HL-60/S4 treated with retinoic acid at 250 ng/mL for 4 days and 3 days (cell line): Measurements from ENCODE around the gene BCL11B.
"Not testable (repeated sequence)": the region's sequence is repeated elsewhere in the genome, so short reads cannot be mapped to it uniquely, and the experiment has no call there.

ENCODE experiments used
- in situ Hi-C: fragments of 300-500 bp; cut with MboI; formaldehyde crosslinking; loops from 2 replicates; pipeline ENCODE4 v1.7.0; 2022; ENCODE audit warnings: low sequenced_read_pairs

BCL11B gene

DNA sequence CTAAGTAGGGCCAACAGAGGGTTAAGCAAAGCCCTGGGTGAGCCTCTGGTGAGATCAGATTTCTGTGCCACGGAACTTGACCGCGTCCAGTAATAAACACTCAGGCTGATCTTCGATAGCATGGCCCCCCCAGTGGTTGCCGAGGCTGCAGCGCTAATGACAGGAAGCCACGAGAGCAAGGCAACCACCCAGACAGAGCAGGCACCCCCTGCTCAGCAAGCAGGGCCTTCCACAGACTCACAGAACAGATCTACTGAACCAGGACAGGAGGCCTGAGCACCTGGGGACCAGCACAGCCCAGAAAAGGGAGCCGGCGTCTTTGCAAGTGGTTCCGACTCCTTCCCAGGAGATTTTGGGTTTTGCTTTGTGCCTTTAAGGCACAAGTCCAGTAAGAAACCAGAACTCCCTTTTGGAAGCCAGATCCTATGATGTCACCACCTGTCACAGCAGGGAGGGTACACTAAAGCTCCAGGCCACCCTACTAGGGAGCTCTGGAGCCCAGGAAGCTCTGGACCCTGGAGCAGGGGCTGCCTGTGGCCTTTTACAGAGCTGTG, 42.3 kb downstream of the BCL11B start:
- in situ Hi-C loops: no loop called here

DNA sequence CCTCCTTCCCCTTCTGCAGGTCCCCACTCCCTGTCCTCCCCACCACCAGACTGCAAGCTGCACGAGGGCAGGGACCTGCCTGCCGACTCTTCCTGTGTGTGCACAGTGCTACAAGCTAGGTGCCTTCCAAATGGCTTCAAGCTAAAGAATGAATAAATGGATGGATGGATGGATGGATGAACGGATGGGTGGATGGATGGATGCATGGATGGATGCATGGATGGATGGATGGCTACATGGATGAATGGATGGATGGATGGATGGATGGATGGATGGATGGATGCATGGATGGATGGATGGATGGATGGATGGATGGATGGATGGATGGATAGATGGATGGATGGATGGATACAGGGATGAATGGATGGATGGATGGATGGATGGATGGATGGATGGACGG, 43.2 kb downstream of the BCL11B start:
- in situ Hi-C loops: not testable (repeated sequence)

DNA sequence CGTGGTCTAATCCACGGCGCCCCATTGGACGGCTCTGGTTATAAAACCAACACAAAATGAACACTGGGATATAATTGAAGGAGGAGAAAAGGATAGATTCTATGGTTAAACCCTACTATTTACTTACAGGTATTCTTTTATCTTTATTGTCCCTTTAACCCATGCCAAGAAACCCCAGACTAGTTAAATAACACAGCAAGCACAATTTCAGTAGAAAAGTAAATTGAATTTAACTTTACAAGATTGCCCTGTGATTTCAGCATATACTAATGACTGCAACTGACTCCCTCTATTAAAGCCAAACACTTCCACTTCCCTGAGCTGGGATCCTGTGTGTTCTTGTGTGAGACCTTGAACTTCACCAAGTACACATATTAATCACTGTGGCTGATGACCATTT, 45.3 kb downstream of the BCL11B start:
- in situ Hi-C loops: no loop called here

DNA sequence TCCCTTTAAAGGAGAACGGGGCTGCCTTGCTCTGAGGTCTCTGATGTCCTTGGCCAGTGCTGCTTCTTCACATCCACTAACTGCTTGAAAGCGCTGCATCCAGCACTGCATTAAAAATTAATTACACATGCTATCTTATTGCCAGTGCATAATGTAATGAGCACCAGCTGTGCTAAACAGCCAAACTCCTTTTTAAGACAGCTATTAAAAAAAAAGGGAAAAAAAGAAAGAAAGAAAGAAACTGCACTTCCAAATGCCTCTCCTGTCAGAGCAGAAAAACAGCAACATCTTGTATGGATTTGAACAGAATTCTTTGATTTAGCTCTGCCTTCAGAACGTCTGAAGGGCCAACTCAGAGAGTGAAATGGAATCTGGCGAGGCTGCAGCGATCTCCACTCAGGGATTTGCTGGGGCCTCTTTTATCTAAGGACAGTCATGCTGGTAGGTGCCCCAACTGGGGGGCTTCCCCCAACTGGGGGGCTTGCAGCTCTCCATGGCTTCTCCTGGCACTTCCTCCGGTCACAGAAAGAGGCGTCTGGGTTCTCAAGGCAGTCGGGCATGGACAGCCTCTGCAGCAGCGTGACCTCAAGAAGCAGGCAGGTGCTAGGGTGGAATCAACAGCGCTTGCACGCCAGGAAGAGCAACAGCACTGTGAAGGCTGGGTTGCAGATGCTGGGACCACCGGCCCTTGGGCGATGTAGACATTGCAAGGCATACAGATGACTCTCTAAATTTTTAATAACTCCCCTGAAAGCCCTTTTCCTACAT, 46.4 kb downstream of the BCL11B start:
- in situ Hi-C loops: no loop called here

DNA sequence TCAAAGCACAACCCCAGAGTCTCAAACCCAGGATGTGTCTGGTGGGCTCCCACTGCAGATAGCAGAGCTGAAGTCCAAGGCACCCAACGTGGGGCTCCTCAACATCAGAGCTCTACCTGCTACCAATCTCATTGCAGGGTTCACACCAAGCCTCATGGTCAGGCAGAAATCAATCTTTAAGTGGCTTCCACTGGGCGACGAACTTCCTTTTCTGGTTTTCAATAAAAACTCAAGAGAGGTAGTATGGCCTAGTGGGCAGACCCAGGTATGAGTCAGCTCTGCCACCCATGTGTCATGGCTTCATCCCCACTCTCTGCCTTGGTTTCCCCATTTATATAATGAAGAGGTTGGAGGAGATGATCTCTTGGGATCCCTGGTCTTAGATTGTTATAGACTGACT, 47.0 kb downstream of the BCL11B start:
- in situ Hi-C loops: no loop called here

DNA sequence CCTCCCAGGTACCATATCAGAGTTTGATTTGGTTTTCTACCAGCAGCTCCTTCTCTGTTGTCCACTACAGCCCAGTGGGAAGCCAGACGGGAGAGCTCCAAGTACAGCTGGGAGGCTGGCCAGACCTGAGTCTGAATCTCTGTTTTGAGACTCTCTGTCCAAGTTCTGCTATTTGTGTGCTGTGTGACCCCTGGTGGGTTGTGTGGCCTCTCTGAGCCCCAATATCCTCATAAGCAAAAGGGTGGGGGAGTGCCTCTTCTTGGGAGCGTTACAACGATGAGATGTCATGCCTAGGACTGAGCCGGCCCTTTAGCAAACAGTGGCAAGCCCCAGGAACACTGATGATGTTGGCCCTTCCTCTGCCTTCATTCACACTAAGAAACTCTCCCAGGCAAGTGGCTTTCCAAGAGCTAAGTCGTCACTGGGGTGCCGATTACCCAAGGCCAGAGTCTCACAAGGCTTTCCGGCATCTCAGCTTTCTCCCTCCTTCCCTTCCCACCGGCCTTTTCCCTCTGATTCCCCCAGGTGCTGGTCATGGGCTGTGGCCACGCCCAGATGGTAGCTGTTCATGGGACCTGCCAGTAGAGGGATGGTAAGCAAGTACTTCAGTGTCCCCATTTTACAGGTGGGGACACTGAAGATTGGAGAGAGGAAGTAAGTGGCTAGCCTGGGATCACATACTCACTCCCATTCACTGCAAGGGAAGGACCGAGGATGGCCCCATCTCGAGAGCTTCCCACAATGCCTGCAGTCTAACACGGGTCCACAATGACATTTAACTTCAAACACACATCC, 47.7 kb downstream of the BCL11B start:
- in situ Hi-C loops: no loop called here

DNA sequence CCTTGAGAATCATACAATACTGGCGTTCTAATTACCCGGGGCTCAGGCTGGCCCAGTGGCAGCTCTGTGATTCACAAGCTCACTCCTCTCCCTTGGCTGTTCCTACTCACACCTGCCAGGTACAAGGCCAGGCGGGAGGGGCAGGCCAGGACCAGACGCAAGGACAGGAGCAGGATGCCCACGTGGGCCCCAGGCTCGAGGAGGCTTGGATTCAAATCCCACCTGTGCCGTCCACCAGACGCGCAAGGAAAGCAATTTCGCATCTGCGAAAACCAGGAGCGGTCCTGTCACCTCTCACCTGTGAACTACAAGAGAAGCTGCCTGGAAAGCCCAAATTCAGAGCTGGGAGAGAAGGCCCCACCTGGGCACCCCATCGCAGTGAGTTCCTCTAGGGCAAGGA, 50.6 kb downstream of the BCL11B start:
- in situ Hi-C loops: no loop called here

DNA sequence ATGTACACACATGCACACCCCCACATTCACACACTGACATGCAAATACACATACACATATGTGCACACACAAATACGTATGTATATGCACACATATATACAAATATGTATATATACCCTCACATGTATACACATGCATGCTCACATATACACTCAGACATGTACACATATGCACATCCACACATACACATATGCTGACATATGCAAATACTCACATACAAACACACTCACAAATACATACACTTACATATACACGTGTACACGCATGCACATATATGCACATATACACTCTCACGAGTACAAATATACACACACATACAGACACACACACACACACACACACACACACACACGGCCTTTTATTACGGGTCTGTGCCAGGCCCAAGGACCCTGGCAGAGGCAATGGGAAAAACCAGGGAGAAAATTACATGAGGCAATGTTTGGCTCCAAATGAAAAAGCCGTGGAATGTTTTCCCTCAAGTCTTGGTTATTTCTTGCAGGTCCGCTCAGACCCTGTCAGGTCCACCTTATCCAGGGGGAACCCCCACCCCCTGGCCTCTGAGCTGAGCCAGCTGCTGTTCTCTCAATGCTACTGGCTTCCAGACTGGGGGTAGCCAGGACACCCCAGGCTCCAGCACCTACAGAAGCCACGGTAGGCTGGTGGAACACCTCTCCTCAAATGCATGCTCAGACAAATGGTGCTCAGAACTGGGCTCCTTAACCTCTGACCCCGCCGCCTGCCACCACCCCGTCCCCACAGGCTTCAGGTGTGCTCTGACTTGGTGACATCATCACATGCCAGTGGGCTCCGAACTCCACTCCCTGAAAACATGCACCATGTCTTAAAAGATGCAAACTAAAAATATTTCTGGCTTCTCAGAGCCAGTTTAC, 54.7 kb downstream of the BCL11B start:
- in situ Hi-C loops: no loop called here

DNA sequence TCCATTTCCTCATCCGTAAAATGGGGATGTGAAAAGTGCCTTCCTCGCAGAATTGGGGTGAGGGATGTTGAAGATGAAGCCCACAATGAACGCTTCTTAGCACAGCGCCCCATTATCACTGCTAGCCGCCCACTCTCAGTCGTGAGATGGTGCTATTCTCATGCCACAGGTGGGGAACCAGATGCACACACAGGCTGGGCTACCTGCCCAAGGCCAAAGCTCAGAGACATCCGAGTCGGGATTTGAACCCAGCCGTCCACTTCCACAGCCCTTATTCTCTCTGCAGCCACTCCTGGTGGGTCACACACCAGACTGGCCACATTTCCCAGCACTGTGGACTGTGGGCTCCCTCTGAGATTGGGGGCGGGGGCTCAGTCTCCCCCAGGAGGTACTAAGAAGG, 55.8 kb downstream of the BCL11B start:
- in situ Hi-C loops: no loop called here

DNA sequence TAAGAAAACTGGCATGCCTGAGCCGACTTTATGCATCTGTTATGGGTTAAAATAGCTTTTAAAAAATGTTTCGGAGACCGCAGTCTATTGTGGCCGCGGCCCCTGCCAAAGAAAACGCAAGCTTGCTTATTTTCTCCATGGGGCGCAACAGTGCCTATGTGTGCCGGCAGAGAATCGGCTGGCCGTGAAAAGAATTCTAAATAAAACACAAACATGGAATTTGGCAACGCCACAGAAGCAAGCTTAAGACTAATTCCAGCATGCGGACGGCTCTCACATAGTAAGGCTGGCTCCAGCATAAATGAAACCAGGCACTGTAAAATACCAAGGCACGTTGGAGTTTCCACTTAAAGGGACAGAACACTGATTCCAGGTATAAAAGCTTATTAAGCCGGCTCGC, 56.7 kb downstream of the BCL11B start:
- in situ Hi-C loops: no loop called here

DNA sequence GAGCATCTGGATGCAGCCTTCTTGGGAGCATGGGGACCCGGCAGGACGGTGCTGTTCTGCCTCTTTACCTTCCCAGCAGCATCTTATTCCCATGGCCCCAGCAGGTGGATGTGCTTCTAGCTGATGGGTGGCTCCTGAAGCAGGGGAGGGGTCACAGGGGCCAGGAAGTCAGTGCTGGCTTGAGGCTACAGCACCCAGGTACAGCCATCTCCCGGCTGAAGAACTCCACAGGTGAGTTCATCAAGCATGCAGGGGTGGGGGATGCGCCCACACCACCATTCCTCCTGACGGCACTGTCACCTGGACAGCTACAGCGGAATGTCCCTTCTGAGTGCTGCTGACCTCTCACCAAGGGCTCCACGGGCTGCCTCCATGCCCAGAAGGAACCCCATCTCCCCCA, 57.3 kb downstream of the BCL11B start:
- in situ Hi-C loops: no loop called here

DNA sequence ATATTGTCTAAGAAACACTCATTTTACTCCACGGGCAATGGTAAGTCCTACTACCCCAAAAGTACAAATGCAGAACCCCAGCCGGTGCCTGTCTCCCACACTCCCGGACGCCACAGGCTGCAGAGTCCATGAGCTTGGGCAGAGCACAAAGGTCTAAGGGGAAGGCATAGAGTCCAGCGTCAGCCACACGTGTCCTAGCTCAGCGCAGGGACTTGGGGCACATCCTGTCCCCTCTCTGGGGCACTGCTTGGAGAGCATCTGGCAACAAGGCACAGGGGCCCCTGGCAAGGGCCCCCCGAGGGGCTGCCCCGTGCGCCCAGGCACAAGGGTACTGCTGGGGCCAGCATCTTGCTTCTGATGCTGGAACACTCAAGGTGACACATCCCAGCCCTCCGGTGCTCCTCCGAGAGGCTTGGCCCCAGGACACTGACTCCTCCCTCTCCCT, 58.4 kb downstream of the BCL11B start:
- in situ Hi-C loops: no loop called here

DNA sequence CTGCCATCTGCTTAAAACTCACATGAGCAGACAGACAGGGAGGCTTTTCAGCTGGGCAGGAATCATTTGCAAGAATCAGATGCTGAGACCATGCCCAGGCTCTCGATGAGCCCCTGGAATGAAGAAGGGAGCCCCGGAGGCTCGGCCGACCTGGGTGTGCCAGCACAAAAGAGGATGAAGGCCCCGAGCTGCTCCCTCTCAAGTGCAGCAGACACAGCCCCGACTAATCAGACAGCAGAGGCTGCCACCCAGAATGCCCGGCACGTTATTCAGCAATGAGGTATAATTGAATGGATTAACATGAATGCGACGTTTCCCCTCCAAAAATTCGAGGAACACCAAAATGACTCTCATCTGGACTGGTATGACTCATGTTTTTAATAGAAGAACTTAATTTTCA, 58.9 kb downstream of the BCL11B start:
- in situ Hi-C loops: no loop called here

DNA sequence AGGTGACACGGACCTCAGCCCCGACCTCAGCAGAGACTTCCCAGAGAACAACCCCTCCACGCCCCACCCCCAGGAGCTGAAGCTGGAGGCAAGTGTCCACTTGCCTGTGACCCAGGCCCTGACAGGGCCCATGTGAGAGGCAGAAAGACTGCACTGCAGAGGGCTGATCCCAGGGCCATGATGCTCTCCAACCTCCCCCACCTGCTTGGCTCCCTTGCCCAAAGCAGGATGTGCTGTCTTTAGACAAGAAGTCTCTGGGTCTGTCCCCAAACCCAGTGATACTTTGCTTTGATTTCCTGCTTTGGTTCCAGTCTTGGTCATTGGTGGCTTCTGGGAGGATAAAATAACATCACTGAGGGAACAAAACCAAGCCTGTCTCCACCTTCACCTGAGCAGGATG, 59.4 kb downstream of the BCL11B start:
- in situ Hi-C loops: no loop called here

DNA sequence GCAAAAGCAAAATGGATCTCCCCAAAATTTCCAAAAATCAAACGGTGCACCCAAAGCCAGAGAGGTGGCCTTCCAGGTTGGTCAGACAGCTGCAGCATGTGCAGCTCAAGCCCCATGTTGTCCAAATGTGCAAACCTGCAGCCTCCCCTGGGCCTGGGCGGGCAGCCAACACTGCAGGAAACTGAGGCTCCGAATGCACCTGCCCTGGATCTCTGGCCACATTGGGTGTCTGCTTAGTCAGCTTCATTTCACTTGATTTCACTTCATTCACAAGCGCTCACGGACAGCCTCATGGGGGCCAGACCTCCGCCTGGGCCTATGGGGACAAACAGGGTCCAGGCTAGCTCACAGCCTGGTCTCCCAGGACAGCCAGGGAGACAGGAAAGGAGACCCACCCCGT, 59.8 kb downstream of the BCL11B start:
- in situ Hi-C loops: no loop called here

DNA sequence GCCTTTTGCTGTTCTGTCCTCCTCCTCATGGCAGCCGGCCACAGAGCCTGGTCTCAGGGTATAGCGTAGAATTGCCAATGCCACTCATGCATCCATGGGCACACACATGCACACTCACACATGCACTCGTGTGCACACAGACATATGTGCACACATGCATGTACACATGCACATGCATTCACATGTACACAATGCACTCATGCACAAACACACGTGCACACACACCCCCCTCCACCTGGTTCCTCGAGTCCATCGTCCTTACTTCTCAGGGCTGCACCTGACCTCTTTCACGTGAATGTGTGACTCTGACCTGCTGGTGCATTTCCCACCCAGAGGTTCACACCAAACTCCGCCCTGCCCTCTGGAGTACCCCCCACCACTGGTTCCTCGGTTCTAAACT, 60.6 kb downstream of the BCL11B start:
- in situ Hi-C loops: no loop called here

DNA sequence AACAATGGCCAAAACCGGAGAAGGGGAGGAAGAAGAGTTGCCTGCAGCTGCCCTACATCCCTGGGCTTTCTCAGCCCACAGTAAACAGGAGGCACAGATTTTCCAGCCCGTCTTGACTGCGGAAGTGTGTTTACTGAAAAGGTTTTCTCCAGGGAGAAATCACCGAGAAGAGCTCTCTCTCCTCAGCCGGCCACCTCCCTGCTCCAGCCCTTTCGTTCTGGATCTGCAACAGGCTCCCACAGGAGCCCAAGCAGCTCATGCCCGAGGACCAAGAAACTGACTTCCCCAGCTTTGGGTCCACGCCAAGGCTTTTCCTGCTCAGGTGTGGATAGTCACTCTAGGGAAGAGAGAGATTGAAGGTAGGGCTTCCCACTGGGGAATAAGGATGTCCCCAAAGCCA, 61.7 kb downstream of the BCL11B start:
- in situ Hi-C loops: no loop called here

DNA sequence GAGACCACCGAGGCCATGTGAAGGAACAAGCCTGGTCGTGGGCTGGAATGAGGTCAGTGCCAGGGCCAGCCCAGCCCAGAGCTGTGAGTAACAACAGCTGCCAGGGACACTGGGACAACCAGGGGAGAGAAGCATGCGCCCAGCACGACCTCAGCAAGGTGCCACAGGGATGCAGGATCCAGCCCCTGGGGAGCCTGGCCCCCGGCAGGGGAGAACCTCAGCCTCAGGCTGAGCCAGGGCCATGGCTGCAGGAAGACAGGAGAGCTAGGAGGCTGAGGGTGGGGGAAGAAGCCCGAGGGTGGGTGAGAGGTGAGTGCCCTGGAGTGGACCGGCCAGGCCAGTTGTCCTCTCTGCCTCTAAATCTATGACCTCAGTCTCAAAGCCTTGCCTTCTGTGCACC, 62.6 kb downstream of the BCL11B start:
- in situ Hi-C loops: no loop called here

DNA sequence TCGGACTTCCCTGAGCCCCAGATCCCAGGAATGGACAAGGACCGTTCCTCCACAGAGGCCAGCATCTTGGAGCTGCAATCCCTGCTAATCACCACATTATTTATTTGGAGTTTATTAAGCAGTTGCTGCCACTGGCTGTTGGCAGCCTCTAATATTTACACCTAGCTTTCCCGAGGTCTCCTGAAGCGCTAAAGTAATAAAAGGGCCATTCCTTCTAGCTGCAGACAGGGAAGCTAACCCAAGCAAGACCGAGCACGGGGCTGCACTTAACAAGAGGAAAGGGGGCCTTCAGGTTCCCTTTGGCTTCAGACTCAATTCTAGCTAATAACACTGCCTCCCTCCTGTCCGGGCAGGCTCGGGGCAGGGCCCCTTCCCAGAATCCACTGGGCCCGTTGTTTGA, 63.7 kb downstream of the BCL11B start:
- in situ Hi-C loops: no loop called here

DNA sequence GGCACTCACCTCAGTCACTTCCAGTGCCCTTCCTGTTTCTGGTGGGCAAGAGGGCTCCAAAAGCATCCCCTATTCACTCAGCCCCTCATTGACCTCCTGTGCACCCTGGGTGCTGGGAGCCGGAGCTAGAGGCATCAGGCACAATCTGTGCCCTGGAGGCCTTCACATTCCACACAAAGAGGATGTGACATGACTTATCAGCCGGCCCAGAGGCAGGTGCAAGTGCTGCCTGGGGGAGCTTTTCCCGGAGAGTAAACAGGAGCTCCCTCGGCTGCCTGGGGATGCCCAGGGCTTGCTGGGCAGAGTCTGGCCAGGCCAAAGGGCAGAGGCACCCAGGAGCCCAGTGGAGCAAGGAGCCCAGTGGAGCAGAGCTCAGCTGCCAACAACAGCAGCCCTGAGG, 64.5 kb downstream of the BCL11B start:
- in situ Hi-C loops: no loop called here

DNA sequence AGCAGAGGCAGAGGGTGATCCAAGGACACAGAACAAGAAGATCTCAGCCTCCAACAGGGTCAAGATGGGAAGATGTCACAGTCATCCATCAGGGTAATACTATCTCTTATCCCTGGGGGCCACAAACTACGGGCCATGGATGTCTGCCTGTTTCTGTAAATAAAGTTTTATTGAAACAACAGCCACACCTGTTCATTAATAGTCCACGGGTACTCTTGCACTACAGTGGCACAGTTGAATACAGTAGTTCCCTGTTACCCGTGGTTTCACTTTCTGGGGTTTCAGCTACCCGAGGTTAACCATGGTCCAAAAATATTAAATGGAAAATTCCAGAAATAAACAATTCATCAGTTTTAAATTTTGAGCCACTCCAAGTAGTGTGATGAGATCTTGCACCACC, 65.9 kb downstream of the BCL11B start:
- in situ Hi-C loops: no loop called here
